RWPE1 (cell line): ENCODE measurements around the gene ZNF234.
"Not testable (repeated sequence)": the region's sequence is repeated elsewhere in the genome, so short reads cannot be mapped to it uniquely, and the experiment has no call there.

Source experiments
- CTCF ChIA-PET: fragments of 350-600 bp; sonication (Branson Sonifier 250); formaldehyde crosslinking; extraction: SDS; loops from one replicate; lab custom pipeline; 2021; lab: Yijun Ruan, JAX
- POLR2A ChIA-PET: fragments of 400-600 bp; formaldehyde crosslinking; extraction: SDS; loops from one replicate; lab custom pipeline; 2020; ENCODE audit warnings: antibody characterized with exemption; ENCODE audit not compliant: low non-redundant PET; lab: Yijun Ruan, JAX
- DNase-seq: peaks from one replicate; pipeline ENCODE4 v3.0.0; 2012; ENCODE audit warnings: low spot score
- H3K27ac ChIP-seq: fragments of 450-650 bp; 2 replicates; pipeline ENCODE4 v1.5.1; 2017
- CTCF ChIP-seq: fragments of 450-650 bp; conservative IDR thresholded peaks from 2 replicates; pipeline ENCODE4 v1.5.1; 2017; ENCODE audit warnings: low read depth, mild to moderate bottlenecking

ZNF234 gene

GRCh38 chr19:44112802-44113137 lies 28.6 kb upstream of the ZNF234 start:
- peak overlapping the region; percentile 78 for H3K27ac ChIP-seq
- DNase-seq, result no peak
- no peak for TF ChIP-seq CTCF
- ChIA-PET CTCF (no interaction called here), POLR2A (no interaction called here)

- H3K27ac ChIP-seq, result peak within 1 kb of the TSS; percentile 78
- POLR2A ChIA-PET, result no interaction called here
- DNase-seq, result peak; percentile 91
- CTCF ChIA-PET, result no interaction called here
- TF ChIP-seq CTCF, result no peak
Observed at GRCh38 chr19:44113138-44113783, 28.1 kb upstream of the ZNF234 start, which contains the start of gene ZNF225. Gene ZNF225 (plus strand): TSS chr19:44113399. CDS start chr19:44115828, 2,429 bp downstream.

- TF ChIP-seq CTCF, result no peak
- peak overlapping the region; percentile 78 for H3K27ac ChIP-seq
- ChIA-PET POLR2A (no interaction called here), CTCF (no interaction called here)
- peak; percentile 11 for DNase-seq
Observed at GRCh38 chr19:44113784-44114390, 27.5 kb upstream of the ZNF234 start.

- H3K27ac ChIP-seq, DNase-seq, POLR2A ChIA-PET: not testable (repeated sequence)
- CTCF ChIA-PET, result interaction anchor here (0.9 kb wide), 1 partner anchor 450 kb away, joined by 3 read pairs; no protein-coding TSS in a partner anchor
Observed at GRCh38 chr19:44121162-44121561, 20.2 kb upstream of the ZNF234 start.

- CTCF ChIA-PET, result no interaction called here
- no peak for DNase-seq
Observed at GRCh38 chr19:44131955-44132354, 9.4 kb upstream of the ZNF234 start.

GRCh38 chr19:44142059-44142433 lies 692 bp downstream of the ZNF234 start:
- H3K27ac ChIP-seq, result peak overlapping the region; percentile 67
- POLR2A ChIA-PET, result no interaction called here
- CTCF ChIA-PET, result interaction anchor here (1.0 kb wide), 1 partner anchor 47 kb away, joined by 3 read pairs; no protein-coding TSS in a partner anchor
- no peak for DNase-seq
- TF ChIP-seq CTCF, result no peak

More at GRCh38 chr19:44131955-44132354, 9.4 kb upstream of the ZNF234 start:
- H3K27ac ChIP-seq, result no peak overlapping the region
- POLR2A ChIA-PET, result no interaction called here
- no peak for TF ChIP-seq CTCF

GRCh38 chr19:44149776-44150175 lies 8.4 kb downstream of the ZNF234 start:
- POLR2A ChIA-PET, result interaction anchor here (0.6 kb wide), 1 partner anchor 493 kb away, joined by 3 read pairs; no protein-coding TSS in a partner anchor

More at GRCh38 chr19:44149776-44150175, 8.4 kb downstream of the ZNF234 start:
- CTCF ChIA-PET, result interaction anchor here (0.6 kb wide), 1 partner anchor 55 kb away, joined by 3 read pairs; no protein-coding TSS in a partner anchor
- no peak for DNase-seq
- TF ChIP-seq CTCF, result no peak
- no peak overlapping the region for H3K27ac ChIP-seq
